BLaER1 treated with 17β-estradiol and CSF1 and Interleukin-3, amounts not matched to agents 10 nM and 100 nM (cell line): ENCODE measurements around the gene ZC3H12D.

Experiments
- H3K27ac ChIP-seq, 11 experiments: shearing (Covaris generic); formaldehyde crosslinking; 2 replicates each; pipeline ENCODE4 v1.8.1; 2022
- H3K27me3 ChIP-seq, 11 experiments: shearing (Covaris generic); formaldehyde crosslinking; 2 replicates each; pipeline ENCODE4 v1.8.1; 2022
- H3K36me3 ChIP-seq, 11 experiments: shearing (Covaris generic); formaldehyde crosslinking; 2 replicates each; pipeline ENCODE4 v1.8.1; 2022
- H3K4me1 ChIP-seq, 10 experiments: shearing (Covaris generic); formaldehyde crosslinking; 2 replicates each; pipeline ENCODE4 v1.8.1; 2022
- H3K4me2 ChIP-seq, 11 experiments: shearing (Covaris generic); formaldehyde crosslinking; 2 replicates each; pipeline ENCODE4 v1.8.1; 2022
- H3K4me3 ChIP-seq, 10 experiments: shearing (Covaris generic); formaldehyde crosslinking; 2 replicates each; pipeline ENCODE4 v1.8.1; 2022
- H3K9ac ChIP-seq, 11 experiments: shearing (Covaris generic); formaldehyde crosslinking; 2 replicates each; pipeline ENCODE4 v1.8.1; 2022
- H3K9me3 ChIP-seq, 11 experiments: shearing (Covaris generic); formaldehyde crosslinking; replicated peaks in 1 of 11; 2 replicates each; pipeline ENCODE4 v1.8.1; 2022
- H4K20me1 ChIP-seq, 11 experiments: shearing (Covaris generic); formaldehyde crosslinking; 2 replicates each; pipeline ENCODE4 v1.8.1; 2022
- Cebpa-rat ChIP-seq, 11 experiments: shearing (Covaris generic); IDR thresholded peaks; 2 replicates each; pipeline ENCODE4 v1.8.1; 2022

ZC3H12D gene

DNA sequence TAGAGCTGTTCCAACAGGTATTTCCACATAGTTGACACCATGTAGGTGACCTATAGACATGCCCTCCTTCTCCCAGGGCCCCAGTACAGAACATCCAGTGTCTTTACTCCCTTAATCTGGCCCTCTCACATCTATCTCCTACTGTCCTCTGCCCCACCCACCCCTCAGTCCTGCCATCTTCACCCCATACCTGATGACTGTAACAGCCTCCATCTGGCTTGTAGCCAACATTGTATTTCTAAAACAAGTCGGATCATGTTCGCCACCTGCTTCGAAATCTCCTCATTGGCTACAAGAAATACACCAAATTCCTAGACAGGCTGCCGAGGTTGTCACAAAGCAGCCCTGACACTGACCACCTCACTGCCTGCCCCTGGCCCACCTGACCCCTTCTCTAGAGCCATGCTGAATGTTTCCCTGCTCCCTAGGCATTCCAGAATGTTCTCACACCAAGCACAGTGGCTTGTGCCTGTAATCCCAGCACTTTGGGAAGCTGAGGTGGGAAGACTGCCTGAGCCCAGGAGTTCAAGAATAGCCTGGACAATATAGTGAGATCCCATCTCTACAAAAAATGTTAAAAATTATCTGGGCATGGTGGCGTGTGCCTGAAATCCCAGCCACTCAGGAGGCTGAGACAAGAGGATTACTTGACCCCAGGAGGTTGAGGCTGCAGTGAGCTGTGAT is 6.0 kb downstream of the ZC3H12D start:
- Histone ChIP-seq H4K20me1 (peaks cover 0 to 43% (median 6%) of the 10 kb centered on the region in 11 experiments; a peak in 9 of 22 replicates), H3K4me1 (peaks cover 63 to 93% (median 70%) of the 10 kb centered on the region in 10 experiments), H3K4me2 (peak overlapping the region; percentile 11 to 100 (median 98); a peak in 20 of 22 replicates), H3K9ac (peak overlapping the region in 2 of 11 experiments; percentile 20 to 28; a peak in 2 of 22 replicates), H3K27ac (peak overlapping the region in 3 of 11 experiments; percentile 10 to 99 (median 90); a peak in 6 of 22 replicates), H3K4me3 (no peak overlapping the region), H3K9me3 (no peaks in the 10 kb centered on the region), H3K27me3 (no peaks in the 10 kb centered on the region), H3K36me3 (peaks cover 10 to 60% (median 22%) of the 10 kb centered on the region in 11 experiments)
- no peak for TF ChIP-seq Cebpa-rat (IDR thresholded peaks at IDR 0.05)

DNA sequence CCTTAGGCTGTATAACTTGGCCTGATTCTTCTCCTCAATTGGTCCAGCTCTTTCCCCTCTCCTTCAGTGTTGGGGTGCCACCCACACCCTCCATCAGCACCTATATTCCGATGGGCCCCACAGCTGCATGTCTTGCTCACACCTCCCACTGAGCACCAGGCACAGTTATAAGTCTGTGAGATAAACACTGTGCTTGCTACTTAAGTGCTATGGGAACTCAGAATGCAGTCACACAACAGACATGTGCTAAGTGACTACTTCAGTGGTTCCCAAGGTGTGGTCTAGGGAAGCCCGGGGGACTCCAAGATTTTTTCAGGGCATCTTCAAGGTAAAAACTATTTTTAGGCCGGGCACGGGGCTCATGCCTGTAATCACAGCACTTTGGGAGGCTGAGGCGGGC is 7.3 kb downstream of the ZC3H12D start:
- Histone ChIP-seq H3K27me3 (no peaks in the 10 kb centered on the region), H3K4me2 (peak overlapping the region in 3 of 11 experiments; percentile 8 to 22 (median 12); a peak in 5 of 22 replicates), H3K9me3 (no peaks in the 10 kb centered on the region), H3K4me1 (peaks cover 60 to 93% (median 73%) of the 10 kb centered on the region in 10 experiments), H3K36me3 (peaks cover 11 to 72% (median 33%) of the 10 kb centered on the region in 11 experiments), H3K4me3 (no peak overlapping the region), H3K27ac (peak overlapping the region in 1 of 11 experiments; percentile 16; a peak in 1 of 22 replicates), H4K20me1 (peaks cover 0 to 55% (median 6%) of the 10 kb centered on the region in 11 experiments; a peak in 10 of 22 replicates), H3K9ac (0 out of 22 replicates have a peak overlapping the region, but pooled peaks of 1 of the 11 experiments have one; percentile 13)
- TF ChIP-seq Cebpa-rat (IDR thresholded peaks at IDR 0.05): no peak

DNA sequence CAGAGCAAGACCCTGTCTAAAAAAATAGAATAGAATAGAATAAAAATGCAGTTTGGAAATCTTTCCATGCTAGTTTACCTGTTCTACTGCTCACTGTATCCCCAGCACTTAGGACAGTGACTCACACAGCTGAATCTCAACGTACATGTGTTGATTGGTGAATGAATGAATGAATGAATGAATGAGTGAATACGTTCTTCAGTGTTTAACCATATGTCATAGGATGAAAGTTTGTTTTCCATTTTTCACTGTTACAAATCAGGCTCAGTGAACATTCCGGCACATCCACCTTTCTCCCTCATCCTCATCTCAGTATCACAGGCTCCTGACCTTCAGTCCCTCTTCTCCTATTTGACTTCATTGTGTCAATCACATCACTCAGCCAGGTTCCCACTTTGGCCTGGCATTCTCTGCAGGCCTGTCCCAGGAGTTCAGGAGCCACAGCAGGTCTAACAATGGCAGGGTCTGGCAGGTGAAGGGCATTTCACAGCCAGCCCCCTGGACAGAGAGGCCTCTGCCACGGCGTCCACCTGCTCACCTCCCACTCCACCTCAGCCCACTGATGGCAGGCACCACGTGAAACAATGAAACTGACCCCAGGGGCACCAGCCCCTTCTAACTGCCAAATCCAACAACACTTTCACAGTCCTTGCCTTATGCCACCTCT is 7.9 kb downstream of the ZC3H12D start:
- no peaks in the 10 kb centered on the region for H3K9me3 ChIP-seq
- peaks cover 0 to 61% (median 6%) of the 10 kb centered on the region in 11 experiments; a peak in 10 of 22 replicates for H4K20me1 ChIP-seq
- peaks cover 56 to 94% (median 72%) of the 10 kb centered on the region in 10 experiments for H3K4me1 ChIP-seq
- H3K9ac ChIP-seq: 0 out of 22 replicates have a peak overlapping the region, but pooled peaks of 1 of the 11 experiments have one; percentile 13
- peak overlapping the region in 1 of 11 experiments; percentile 16; a peak in 1 of 22 replicates for H3K27ac ChIP-seq
- no peaks in the 10 kb centered on the region for H3K27me3 ChIP-seq
- peaks cover 11 to 78% (median 36%) of the 10 kb centered on the region in 11 experiments for H3K36me3 ChIP-seq
- TF ChIP-seq Cebpa-rat (IDR thresholded peaks at IDR 0.05): no peak
- no peak overlapping the region for H3K4me3 ChIP-seq
- peak overlapping the region in 3 of 11 experiments; percentile 8 to 22 (median 12); a peak in 5 of 22 replicates for H3K4me2 ChIP-seq

DNA sequence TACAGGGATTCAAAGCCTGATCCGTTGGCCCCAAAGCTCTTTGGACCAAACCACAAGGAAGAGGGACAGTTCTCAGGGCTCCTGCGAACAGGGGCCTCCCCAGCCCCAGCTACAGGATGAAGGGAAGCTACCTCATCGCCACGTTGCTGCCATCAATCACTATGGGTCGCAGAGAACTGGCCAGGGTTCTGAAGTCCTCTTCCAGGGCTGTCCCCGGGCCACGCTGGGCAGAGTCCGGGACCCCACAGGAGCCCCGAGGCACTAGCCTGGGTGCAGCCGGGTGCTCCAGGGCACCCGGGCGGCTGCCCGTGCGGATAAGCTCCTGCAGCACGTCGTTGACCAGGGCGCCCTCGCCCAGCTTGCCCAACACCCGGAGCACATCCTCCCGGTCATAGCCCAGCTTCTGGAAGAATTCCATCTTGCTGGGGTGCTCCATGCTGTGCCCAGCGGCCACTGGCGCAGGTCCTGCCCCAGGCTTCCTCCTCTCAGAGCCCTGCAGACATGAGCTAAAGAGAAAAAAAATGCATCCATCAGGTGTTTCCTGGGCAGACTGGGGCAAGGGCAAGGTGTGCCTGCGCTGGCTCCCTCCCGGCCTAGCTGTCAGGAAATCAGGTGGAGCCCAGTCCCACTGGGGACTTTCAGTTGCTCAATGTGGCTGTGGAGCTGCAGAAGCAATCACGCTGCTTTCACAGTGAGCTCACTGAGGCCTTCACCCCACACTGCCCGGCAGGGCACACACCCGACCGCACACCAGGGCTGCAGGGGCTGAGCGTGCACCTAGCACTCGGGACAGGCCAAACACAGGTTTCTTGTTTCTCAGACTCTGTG is 10.5 kb downstream of the ZC3H12D start:
- peaks cover 0 to 81% (median 6%) of the 10 kb centered on the region in 11 experiments; a peak in 10 of 22 replicates for H4K20me1 ChIP-seq
- H3K4me1 ChIP-seq: peaks cover 35 to 94% (median 64%) of the 10 kb centered on the region in 10 experiments
- H3K27ac ChIP-seq: peak overlapping the region in 4 of 11 experiments; percentile 11 to 42 (median 24); a peak in 3 of 22 replicates

DNA sequence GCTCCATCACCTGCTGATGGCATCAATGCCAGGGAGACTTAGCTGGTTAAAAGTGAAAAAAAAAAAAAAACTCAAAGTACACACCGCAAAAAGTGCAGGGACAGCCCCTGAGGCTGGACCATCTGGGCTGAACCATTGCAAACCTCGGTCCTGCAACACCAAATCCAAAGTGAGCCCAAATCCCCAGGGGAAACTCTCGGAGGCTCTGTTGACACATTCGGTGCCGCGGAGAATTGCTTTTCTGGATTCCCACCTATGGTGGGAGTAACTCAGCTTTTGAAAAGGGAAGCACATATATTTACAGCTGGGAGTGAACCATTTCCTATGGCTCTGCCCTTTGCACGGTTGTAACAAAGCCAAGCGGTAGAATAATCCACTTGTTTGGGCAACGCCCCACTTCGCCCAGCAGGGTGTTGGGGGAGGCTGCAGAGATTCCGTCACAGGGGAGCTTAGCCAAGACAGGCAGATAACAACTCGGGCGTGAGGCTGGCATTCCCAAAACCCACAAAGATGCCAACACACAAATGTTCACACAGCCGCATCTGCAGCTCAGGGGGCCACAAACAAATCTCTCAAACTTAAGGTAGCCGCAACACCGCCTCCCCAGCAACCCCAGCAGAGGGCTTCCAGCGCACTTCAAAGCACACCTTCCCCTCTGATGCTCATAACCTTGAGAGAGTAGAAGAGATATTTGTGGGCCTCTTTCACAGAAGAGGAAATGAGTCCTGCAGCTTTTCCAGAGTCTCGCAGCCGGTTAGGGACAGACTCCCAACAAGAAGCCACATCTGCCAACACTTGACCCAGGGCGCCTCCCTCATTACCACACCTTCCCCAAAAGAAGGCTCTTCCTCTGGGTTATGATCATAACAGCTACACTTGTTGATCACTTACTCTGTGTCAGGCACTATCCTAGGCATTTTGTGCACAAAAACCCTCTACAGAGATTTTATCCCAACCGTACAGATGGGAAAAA is 11.4 kb downstream of the ZC3H12D start:
- H3K27me3 ChIP-seq: no peaks in the 10 kb centered on the region
- H3K36me3 ChIP-seq: peaks cover 32 to 95% (median 60%) of the 10 kb centered on the region in 11 experiments

More for the DNA sequence above, 10.5 kb downstream of the ZC3H12D start:
- peaks cover 32 to 94% (median 60%) of the 10 kb centered on the region in 11 experiments for H3K36me3 ChIP-seq
- H3K27me3 ChIP-seq: no peaks in the 10 kb centered on the region
- H3K9me3 ChIP-seq: peaks cover 0 to 8% (median 0%) of the 10 kb centered on the region in 11 experiments; a peak in 4 of 22 replicates
- peak overlapping the region in 3 of 11 experiments; percentile 8 to 35 (median 34); a peak in 2 of 22 replicates for H3K9ac ChIP-seq
- H3K4me3 ChIP-seq: no peak overlapping the region
- TF ChIP-seq Cebpa-rat (IDR thresholded peaks at IDR 0.05): no peak
- peak overlapping the region; percentile 5 to 64 (median 51); a peak in 17 of 22 replicates for H3K4me2 ChIP-seq

DNA sequence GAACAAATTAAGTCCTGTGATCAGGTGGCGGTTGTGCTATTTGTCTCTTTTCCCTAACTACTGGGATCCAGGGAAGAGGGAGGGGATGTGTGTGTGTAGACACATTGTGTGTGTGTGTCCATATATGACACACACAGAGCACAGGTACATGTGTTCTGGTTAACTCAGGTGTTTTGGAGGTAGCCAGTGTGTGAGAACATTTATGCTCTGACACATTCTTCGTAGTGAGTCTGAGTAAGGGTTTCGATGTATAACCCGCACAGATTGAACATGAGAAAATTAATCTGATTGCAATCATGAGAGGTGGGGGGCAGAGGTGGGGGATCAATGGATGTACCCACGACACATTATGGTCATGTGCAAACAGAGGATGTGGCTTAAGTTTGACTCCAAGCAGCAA is 12.6 kb downstream of the ZC3H12D start:
- no peaks in the 10 kb centered on the region for H3K27me3 ChIP-seq
- H3K9ac ChIP-seq: no peak overlapping the region; a peak in 1 of 22 replicates
- no peak overlapping the region for H3K27ac ChIP-seq
- TF ChIP-seq Cebpa-rat (IDR thresholded peaks at IDR 0.05): no peak
- peaks cover 0 to 75% (median 6%) of the 10 kb centered on the region in 11 experiments; a peak in 10 of 22 replicates for H4K20me1 ChIP-seq
- H3K4me1 ChIP-seq: peaks cover 50 to 94% (median 72%) of the 10 kb centered on the region in 10 experiments
- no peak overlapping the region for H3K4me3 ChIP-seq
- peaks cover 0 to 9% (median 0%) of the 10 kb centered on the region in 11 experiments; a peak in 4 of 22 replicates for H3K9me3 ChIP-seq
- no peak overlapping the region for H3K4me2 ChIP-seq
- peaks cover 32 to 88% (median 60%) of the 10 kb centered on the region in 11 experiments for H3K36me3 ChIP-seq

More for the DNA sequence above, 11.4 kb downstream of the ZC3H12D start:
- H3K27ac ChIP-seq: peak overlapping the region in 1 of 11 experiments; percentile 11; a peak in 1 of 22 replicates
- peaks cover 38 to 94% (median 65%) of the 10 kb centered on the region in 10 experiments for H3K4me1 ChIP-seq
- H3K4me2 ChIP-seq: peak overlapping the region in 10 of 11 experiments; percentile 5 to 61 (median 46); a peak in 11 of 22 replicates
- no peak overlapping the region for H3K4me3 ChIP-seq
- 0 out of 22 replicates have a peak overlapping the region, but pooled peaks of 1 of the 11 experiments have one; percentile 8 for H3K9ac ChIP-seq
- no peak for TF ChIP-seq Cebpa-rat (IDR thresholded peaks at IDR 0.05)
- peaks cover 0 to 81% (median 6%) of the 10 kb centered on the region in 11 experiments; a peak in 10 of 22 replicates for H4K20me1 ChIP-seq
- peaks cover 0 to 9% (median 0%) of the 10 kb centered on the region in 11 experiments; a peak in 4 of 22 replicates for H3K9me3 ChIP-seq

DNA sequence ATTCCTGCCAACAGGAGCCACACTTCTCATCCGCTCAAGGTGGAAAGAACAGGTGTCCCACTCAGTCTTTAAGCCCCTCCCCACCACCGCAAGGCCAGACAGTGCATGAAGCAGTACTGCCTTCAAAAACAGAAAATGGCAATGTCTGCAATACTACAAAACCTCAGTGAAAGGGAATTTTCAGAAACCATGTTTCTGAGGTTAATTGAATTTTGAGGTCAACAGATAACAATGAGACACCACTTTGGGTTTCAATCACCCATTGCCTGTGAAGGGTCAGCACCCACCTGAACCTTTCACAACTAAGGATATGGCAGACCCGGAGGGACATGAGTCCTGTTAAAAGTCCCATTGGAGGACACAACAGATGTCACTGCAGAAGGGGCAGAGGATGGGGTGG is 13.0 kb downstream of the ZC3H12D start:
- Histone ChIP-seq H3K9me3 (peaks cover 0 to 9% (median 0%) of the 10 kb centered on the region in 11 experiments; a peak in 4 of 22 replicates), H3K4me1 (peaks cover 54 to 95% (median 74%) of the 10 kb centered on the region in 10 experiments), H3K36me3 (peaks cover 32 to 84% (median 60%) of the 10 kb centered on the region in 11 experiments), H4K20me1 (peaks cover 0 to 70% (median 6%) of the 10 kb centered on the region in 11 experiments; a peak in 10 of 22 replicates), H3K27me3 (no peaks in the 10 kb centered on the region), H3K27ac (no peak overlapping the region), H3K9ac (no peak overlapping the region), H3K4me2 (no peak overlapping the region), H3K4me3 (no peak overlapping the region)
- no peak for TF ChIP-seq Cebpa-rat (IDR thresholded peaks at IDR 0.05)
